Endothelial cell of umbilical vein (primary cell): ENCODE data around the gene C9orf153.

Experiments
- EZH2 ChIP-seq: IDR thresholded peaks from 2 replicates; pipeline ENCODE4 v1.6.1; 2012; ENCODE audit warnings: borderline replicate concordance, low read depth, mild to moderate bottlenecking, moderate library complexity, low read length, inconsistent platforms; ENCODE audit not compliant: severe bottlenecking
- POLR2A ChIP-seq: IDR thresholded peaks from 2 replicates; pipeline ENCODE4 v1.6.1; 2012; ENCODE audit warnings: low read depth, mild to moderate bottlenecking, control low read depth, low read length
- POLR2AphosphoS5 ChIP-seq: IDR thresholded peaks from 2 replicates; pipeline ENCODE4 v1.6.1; 2012; ENCODE audit warnings: low read depth, mild to moderate bottlenecking, control low read depth, low read length, moderate library complexity; ENCODE audit not compliant: insufficient read depth
- TF ChIP-seq, protein P1 (sequence below), 2 donors: IDR thresholded peaks; 1 replicate in 1 of 2; 2 replicates in 1 of 2; pipeline ENCODE4 v1.5.1; 2011; ENCODE audit warnings: low read length in 2 of 2, mild to moderate bottlenecking in 2 of 2, moderate library complexity in 2 of 2, control low read depth in 1 of 2, inconsistent platforms in 1 of 2, low read depth in 1 of 2; ENCODE audit not compliant: insufficient read depth in 1 of 2; ENCODE audit errors: extremely low read depth in 1 of 2

DNA sequence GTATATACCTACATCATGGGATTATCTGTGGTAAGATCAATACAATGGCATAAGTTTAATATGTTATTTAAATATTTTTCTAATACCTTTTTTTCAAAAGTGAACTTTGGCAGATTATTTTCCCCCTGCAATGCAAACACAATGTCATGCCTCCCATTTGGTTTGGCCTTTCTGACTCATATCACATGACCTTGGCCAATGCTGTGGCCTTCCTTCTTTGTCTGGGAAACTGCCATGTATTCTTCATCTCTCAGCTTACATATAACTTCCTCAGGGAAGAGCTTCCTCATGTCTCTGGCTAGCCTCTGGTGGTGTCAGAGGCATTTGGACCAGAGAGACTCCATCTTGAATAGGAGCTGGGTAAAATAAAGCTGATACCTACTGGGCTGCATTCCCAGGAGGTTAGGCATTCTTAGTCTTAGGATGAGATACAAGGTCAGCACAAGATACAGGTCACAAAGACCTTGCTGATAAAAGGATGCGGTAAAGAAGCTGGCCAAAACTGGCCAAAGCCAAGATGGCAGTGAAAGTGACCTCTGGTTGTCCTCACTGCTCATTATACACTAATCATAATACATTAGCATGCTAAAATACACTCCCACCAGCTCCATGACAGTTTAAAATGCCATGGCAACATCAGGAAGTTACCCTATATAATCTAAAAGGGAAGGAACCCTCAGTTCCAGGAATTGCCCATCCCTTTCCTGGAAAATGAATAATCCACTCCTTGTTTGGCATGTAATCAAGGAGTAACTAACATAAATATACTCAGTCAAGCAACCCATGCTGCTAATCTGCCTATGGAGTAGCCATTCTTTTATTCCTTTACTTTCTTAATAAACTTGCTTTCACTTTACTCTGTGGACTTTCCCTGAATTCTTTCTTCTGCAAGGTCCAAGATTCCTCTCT lies 76.0 kb downstream of the C9orf153 start:
- TF ChIP-seq, protein P1, sequence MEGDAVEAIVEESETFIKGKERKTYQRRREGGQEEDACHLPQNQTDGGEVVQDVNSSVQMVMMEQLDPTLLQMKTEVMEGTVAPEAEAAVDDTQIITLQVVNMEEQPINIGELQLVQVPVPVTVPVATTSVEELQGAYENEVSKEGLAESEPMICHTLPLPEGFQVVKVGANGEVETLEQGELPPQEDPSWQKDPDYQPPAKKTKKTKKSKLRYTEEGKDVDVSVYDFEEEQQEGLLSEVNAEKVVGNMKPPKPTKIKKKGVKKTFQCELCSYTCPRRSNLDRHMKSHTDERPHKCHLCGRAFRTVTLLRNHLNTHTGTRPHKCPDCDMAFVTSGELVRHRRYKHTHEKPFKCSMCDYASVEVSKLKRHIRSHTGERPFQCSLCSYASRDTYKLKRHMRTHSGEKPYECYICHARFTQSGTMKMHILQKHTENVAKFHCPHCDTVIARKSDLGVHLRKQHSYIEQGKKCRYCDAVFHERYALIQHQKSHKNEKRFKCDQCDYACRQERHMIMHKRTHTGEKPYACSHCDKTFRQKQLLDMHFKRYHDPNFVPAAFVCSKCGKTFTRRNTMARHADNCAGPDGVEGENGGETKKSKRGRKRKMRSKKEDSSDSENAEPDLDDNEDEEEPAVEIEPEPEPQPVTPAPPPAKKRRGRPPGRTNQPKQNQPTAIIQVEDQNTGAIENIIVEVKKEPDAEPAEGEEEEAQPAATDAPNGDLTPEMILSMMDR (IDR thresholded peaks at IDR 0.05; ENCODE audit: extremely low read depth in 1 of 2, insufficient read depth in 1 of 2, low read depth in 1 of 2, low read length in 2 of 2): no peak
- TF ChIP-seq EZH2 (no peak), POLR2A (no peak), POLR2AphosphoS5 (no peak)
